HEK293T (cell line): Measurements from ENCODE around the gene THEMIS2.
"Not testable (repeated sequence)": the region's sequence is repeated elsewhere in the genome, so short reads cannot be mapped to it uniquely, and the experiment has no call there.

Experiments used
- BHLHE40 ChIP-seq: fragments of 450-650 bp; IDR thresholded peaks from 2 replicates; pipeline ENCODE4 v1.6.1; 2016; ENCODE audit warnings: mild to moderate bottlenecking, moderate library complexity, borderline replicate concordance
- SUZ12 ChIP-seq: fragments of 450-650 bp; IDR thresholded peaks from 2 replicates; pipeline ENCODE4 v1.6.1; 2016; ENCODE audit warnings: mild to moderate bottlenecking
- TARDBP ChIP-seq: fragments of 450-650 bp; IDR thresholded peaks from 2 replicates; pipeline ENCODE4 v1.6.1; 2016

DNA sequence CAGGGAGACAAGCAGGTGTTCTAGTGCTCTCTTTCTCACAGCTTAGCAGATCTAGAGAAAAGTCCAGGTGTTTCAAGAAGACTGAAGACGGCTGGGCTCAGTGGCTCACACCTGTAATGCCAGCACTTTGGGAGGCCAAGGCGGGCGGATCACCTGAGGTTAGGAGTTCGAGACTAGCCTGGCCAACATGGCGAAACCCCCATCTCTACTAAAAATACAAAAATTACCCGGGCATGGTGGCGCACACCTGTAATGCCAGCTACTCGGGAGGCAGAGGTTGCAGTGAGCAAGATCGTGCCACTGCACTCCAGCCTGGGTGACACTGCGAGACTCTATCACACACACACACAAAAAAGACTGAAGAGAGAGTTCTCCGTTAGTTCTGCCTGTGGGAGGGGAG, 14.8 kb upstream of the THEMIS2 start:
- TF ChIP-seq TARDBP, BHLHE40, SUZ12: not testable (repeated sequence)
